Measurements from ENCODE around the gene LEP.

The LEP gene

DNA sequence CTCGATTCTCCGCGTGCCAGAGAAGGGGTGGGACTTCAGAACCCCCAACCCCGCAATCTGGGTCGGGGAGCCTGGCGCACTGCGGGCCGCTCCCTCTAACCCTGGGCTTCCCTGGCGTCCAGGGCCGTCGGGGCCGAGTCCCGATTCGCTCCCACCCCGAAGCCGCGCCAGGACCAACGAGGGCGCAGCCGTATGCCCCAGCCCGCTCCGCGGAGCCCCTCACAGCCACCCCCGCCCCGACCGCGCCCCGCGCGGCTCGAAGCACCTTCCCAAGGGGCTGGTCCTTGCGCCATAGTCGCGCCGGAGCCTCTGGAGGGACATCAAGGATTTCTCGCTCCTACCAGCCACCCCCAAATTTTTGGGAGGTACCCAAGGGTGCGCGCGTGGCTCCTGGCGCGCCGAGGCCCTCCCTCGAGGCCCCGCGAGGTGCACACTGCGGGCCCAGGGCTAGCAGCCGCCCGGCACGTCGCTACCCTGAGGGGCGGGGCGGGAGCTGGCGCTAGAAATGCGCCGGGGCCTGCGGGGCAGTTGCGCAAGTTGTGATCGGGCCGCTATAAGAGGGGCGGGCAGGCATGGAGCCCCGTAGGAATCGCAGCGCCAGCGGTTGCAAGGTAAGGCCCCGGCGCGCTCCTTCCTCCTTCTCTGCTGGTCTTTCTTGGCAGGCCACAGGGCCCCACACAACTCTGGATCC lies at the start of gene LEP:
LEP (plus strand) TSS at position 583 of the 691 bp plus-strand sequence. CDS start 10,741 bp downstream, outside the sequence.
- Histone ChIP-seq H3K9me3 (ENCODE audit: low read length) (no peaks in the 10 kb centered on the region), H3K4me1 (ENCODE audit: insufficient read depth, low read length) (no peaks in the 10 kb centered on the region), H3K36me3 (ENCODE audit: insufficient read depth, low read length) (no peaks in the 10 kb centered on the region), H3K27me3 (ENCODE audit: insufficient read depth, low read length) (no peaks in the 10 kb centered on the region), H2AFZ (ENCODE audit: low read depth, low read length) (no peak within 1 kb of the TSS), H3K4me3 (ENCODE audit: low read length) (no peak within 1 kb of the TSS)

DNA sequence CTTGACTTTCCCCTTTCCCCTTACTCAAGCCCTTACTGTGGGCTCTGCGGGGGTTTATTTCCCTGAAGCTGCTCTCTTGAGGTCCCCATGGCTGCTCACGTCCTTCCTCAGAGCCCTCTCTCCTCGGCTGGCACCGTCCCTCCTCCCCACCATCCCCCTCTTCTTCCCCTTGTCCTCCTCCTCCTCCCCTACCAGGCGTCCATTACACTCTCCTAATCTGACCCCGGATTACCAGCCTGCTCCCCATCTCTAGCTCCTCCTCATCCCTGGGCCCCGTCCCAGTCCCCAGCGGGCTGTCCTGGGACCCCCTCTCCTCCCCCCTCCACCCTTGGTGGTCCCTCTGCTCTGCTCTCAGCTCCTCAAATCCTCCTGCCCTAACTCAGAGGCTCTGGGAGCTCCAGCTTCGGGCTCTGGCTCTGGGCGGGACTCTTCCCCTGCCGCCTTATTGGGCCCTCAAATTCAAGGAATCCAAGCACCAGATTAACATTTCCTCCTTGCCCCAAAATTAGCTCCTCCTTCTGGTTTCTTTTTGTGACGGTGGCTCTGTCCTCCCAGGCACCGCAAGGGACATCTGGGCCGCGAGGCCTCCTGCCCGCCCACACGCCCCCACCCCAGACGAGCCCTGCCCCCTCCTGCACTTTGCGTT lies 48.5 kb upstream of the LEP start:
- Histone ChIP-seq H3K9me3 (ENCODE audit: low read length) (peaks cover 5% of the 10 kb centered on the region), H3K36me3 (ENCODE audit: insufficient read depth, low read length) (no peaks in the 10 kb centered on the region), H3K4me1 (ENCODE audit: insufficient read depth, low read length) (no peaks in the 10 kb centered on the region), H2AFZ (ENCODE audit: low read depth, low read length) (no peak overlapping the region), H3K27me3 (ENCODE audit: insufficient read depth, low read length) (peaks cover 27% of the 10 kb centered on the region), H3K4me3 (ENCODE audit: low read length) (no peak overlapping the region)

DNA sequence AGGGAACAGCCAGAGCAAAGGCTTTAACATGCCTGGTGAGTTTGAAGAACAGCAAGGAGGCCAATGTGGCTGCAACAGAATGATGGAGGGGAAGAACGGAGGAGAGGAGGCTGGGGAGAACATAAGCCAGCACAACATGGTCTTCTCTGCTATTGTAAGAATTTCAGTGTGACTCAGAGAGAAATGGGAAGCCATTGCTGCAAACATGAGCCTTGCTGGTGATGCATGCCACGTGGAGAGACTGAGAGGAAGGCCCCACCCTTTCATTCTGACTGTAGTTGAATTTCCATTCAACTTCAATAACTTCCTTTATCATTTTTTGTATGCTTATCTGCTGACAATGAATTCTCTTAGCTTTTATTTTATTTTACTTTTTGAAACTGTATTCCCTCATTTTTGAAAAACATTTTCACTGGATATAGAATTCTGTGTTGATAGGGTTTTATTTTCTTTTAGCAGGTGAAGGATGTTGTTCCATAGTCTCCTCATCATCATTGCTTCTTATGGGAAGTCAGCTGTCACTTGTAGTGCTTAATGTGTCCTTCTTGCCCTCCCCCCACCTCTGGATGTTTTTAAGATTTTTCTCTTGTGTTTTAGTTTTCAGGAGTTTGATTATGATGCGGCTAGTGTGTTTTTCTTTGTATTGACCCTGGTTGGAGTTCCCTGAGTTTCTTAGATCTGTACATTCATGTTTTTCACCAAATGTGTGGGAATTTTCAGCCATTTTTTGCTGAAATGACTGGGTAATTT lies 46.4 kb upstream of the LEP start:
- H3K4me1 ChIP-seq (ENCODE audit: insufficient read depth, low read length): no peaks in the 10 kb centered on the region
- H3K9me3 ChIP-seq (ENCODE audit: low read length): peaks cover 5% of the 10 kb centered on the region
- no peak overlapping the region for H3K4me3 ChIP-seq (ENCODE audit: low read length)
- no peaks in the 10 kb centered on the region for H3K36me3 ChIP-seq (ENCODE audit: insufficient read depth, low read length)
- peaks cover 12% of the 10 kb centered on the region for H3K27me3 ChIP-seq (ENCODE audit: insufficient read depth, low read length)
- no peak overlapping the region for H2AFZ ChIP-seq (ENCODE audit: low read depth, low read length)

DNA sequence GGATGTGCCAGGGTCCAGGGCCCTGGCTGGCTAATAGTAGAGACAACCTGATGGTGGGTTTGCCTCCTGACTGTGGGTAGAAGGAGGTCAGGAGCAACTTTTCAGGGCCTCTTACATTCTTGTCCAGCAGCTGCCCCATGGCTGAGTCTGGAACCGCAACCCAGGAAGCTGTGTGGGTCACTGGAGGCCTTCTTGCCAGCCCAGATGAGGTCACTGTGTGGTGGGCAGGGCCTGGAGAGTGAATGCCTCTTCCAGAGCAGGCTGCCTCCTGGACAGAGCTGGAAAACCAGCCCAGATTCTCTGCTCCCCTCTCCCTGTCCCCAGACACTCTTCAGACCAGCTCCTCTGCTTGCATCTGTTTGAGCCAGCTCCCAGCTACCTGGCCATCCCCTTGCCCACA lies 43.5 kb upstream of the LEP start:
- Histone ChIP-seq H3K27me3 (ENCODE audit: insufficient read depth, low read length) (peaks cover 29% of the 10 kb centered on the region), H3K36me3 (ENCODE audit: insufficient read depth, low read length) (no peaks in the 10 kb centered on the region), H2AFZ (ENCODE audit: low read depth, low read length) (no peak overlapping the region), H3K4me1 (ENCODE audit: insufficient read depth, low read length) (peaks cover 4% of the 10 kb centered on the region), H3K4me3 (ENCODE audit: low read length) (no peak overlapping the region), H3K9me3 (ENCODE audit: low read length) (peaks cover 7% of the 10 kb centered on the region)

DNA sequence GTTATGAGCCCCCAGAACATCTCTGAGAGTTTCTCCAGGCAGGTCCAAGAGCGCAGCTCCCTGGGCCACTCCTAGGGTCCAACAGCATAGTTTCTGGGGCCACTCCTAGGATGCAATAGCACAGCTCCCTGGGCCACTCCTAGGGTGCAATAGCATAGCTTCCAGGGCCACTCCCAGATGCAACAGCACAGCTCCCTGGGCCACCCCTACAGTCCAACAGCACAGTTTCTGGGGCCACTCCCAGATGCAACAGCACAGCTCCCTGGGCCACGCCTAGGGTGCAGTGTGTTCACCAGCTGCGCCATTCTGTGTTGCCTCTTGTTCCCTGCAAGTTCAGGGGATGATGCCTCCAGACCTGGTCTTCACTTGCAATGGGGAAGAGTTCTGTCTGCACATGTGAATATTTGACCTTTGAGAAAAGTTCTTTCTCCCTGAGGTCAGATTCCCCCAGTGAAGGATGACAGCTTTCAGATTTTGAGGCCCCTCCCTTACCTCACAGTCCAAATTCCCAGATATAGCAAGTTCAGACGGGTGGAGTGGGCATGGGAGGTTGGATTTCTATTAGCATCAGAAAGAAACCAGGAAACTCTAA lies 43.0 kb upstream of the LEP start:
- H2AFZ ChIP-seq (ENCODE audit: low read depth, low read length): no peak overlapping the region
- H3K4me1 ChIP-seq (ENCODE audit: insufficient read depth, low read length): peaks cover 4% of the 10 kb centered on the region
- H3K27me3 ChIP-seq (ENCODE audit: insufficient read depth, low read length): peaks cover 34% of the 10 kb centered on the region
- H3K36me3 ChIP-seq (ENCODE audit: insufficient read depth, low read length): no peaks in the 10 kb centered on the region
- no peak overlapping the region for H3K4me3 ChIP-seq (ENCODE audit: low read length)
- H3K9me3 ChIP-seq (ENCODE audit: low read length): peaks cover 9% of the 10 kb centered on the region

DNA sequence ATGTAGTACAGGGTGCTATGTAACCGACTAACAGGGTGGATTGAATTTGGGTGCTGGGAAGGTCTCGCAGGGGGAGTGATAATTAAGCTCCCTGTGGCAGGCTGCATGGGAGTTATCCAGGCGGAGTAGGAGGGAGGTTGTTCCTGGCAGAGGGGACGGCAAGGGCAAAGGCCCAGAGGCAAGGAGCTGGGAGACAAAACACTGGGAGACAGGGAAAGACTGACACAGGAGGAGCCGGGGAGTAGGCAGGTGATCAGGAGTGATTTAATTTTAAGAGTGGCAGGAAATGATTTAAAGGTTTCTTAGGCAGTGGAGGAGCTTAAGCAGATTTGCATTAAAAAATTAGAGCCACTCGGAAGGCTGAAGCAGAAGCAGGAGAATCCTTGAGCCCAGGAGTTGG lies 40.7 kb upstream of the LEP start:
- Histone ChIP-seq H3K9me3 (ENCODE audit: low read length) (peaks cover 4% of the 10 kb centered on the region), H3K4me1 (ENCODE audit: insufficient read depth, low read length) (peaks cover 4% of the 10 kb centered on the region), H3K27me3 (ENCODE audit: insufficient read depth, low read length) (peaks cover 45% of the 10 kb centered on the region), H3K4me3 (ENCODE audit: low read length) (no peak overlapping the region), H2AFZ (ENCODE audit: low read depth, low read length) (no peak overlapping the region), H3K36me3 (ENCODE audit: insufficient read depth, low read length) (no peaks in the 10 kb centered on the region)

DNA sequence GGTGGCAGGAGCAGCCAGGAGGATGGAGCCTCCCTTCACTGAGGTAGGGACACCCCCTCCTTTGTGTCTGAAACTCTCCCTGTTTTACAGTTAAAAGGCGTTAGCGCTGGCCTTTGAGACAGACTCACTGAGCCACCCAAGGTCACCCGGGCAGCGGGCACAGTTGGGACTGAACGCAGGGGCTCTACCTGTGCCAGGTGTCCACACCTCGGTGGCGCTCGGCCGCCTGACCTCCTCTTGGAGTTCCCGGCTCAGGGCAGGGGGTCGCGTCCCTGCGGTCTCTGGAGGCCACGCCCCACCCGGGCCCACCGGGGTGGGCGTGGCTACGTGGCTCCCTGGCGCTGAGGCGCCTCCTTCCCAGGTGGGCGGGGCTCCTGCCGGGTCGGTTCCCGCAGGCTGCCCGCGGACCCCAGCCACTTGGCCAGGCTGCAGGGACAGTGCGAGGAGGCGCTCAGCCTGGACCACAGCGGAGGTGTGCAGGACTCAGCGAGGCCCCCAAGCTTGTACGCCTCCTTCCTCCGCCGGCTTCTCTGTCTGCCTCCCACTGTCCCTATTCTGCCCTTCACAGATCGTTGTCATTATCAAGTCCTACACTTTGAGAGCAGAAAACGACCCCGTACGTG lies 39.9 kb upstream of the LEP start:
- Histone ChIP-seq H3K36me3 (ENCODE audit: insufficient read depth, low read length) (no peaks in the 10 kb centered on the region), H3K27me3 (ENCODE audit: insufficient read depth, low read length) (peaks cover 45% of the 10 kb centered on the region), H3K9me3 (ENCODE audit: low read length) (peaks cover 4% of the 10 kb centered on the region), H3K4me3 (ENCODE audit: low read length) (no peak overlapping the region), H3K4me1 (ENCODE audit: insufficient read depth, low read length) (peaks cover 4% of the 10 kb centered on the region), H2AFZ (ENCODE audit: low read depth, low read length) (no peak overlapping the region)

DNA sequence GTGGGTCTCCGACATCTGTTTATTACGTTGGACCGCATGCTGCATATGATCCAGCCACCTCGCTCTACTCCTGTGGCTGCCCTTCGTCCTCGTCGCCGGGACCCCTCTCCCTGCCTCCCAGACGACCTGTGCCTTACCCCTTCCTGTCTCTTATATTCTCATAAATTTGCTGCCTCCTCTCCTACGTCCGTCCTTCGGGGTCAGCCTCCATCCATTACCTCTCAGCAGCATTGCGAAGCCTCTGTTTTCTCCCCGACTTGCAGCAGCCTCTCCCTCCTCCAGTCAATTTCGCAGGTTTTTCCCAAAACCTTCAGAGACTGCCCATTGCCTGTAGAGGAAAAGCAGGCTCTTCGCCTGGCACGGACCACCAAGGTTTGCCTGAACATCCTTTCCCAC lies 39.4 kb upstream of the LEP start:
- Histone ChIP-seq H2AFZ (ENCODE audit: low read depth, low read length) (no peak overlapping the region), H3K27me3 (ENCODE audit: insufficient read depth, low read length) (peaks cover 45% of the 10 kb centered on the region), H3K4me3 (ENCODE audit: low read length) (no peak overlapping the region), H3K4me1 (ENCODE audit: insufficient read depth, low read length) (peaks cover 4% of the 10 kb centered on the region), H3K9me3 (ENCODE audit: low read length) (peaks cover 4% of the 10 kb centered on the region), H3K36me3 (ENCODE audit: insufficient read depth, low read length) (no peaks in the 10 kb centered on the region)

DNA sequence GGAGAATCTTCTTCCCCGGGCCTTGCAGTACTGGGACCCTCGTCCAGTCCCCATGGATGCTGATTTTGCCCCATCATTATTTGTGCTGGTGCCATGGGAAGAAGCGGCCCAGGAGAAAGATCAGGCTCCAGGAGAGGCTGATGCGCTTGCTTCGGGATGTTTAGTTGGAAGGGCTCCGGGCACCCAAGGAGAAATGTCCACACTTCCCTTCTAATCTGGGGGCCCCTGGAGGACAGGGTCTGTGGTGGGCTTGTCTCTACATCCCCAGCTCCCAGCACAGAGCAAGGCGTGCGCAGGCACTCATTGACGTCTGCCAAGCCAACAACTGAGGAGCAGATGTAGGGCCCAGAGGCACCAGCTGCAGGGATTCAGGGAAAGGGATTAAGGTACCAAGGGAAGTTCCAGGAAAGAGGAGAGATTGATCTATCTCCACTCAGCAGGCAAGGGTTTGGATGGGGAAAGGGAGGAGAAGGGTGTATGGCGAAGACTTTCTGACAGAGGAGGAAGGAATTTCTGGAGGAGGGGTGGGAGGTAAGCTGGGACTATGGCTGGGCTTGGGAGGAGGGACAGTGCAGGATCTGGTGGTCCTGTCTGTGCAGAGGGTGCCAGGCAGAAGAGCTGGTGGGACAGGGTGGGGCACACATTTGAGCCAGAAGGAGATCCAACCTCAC lies 38.7 kb upstream of the LEP start:
- Histone ChIP-seq H2AFZ (ENCODE audit: low read depth, low read length) (no peak overlapping the region), H3K36me3 (ENCODE audit: insufficient read depth, low read length) (no peaks in the 10 kb centered on the region), H3K4me3 (ENCODE audit: low read length) (no peak overlapping the region), H3K4me1 (ENCODE audit: insufficient read depth, low read length) (peaks cover 4% of the 10 kb centered on the region), H3K27me3 (ENCODE audit: insufficient read depth, low read length) (peaks cover 45% of the 10 kb centered on the region), H3K9me3 (ENCODE audit: low read length) (peaks cover 4% of the 10 kb centered on the region)

DNA sequence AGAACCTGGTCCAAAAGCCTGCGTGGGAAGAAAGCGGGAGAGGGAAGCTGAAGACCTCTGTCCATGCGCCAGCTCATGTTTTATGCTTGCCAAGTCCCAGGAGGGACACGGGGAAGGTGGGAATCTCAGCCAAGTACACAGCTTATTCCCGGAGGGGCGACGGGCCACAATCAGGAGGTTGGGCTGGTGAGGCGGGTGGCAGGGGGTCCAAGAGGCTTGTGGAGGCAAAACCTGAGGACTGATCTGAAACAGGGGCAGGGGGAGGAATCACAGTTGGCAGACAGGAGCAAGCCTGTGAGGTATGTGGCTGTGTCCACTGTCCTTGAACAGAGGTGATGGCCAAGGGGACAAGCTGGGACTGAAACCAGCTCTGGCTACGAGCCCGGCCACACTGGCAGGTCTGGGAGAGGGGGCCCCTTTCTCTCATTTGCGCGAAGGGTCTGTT lies 38.0 kb upstream of the LEP start:
- Histone ChIP-seq H3K4me3 (ENCODE audit: low read length) (no peak overlapping the region), H3K9me3 (ENCODE audit: low read length) (peaks cover 4% of the 10 kb centered on the region), H3K36me3 (ENCODE audit: insufficient read depth, low read length) (no peaks in the 10 kb centered on the region), H2AFZ (ENCODE audit: low read depth, low read length) (no peak overlapping the region), H3K4me1 (ENCODE audit: insufficient read depth, low read length) (peaks cover 4% of the 10 kb centered on the region), H3K27me3 (ENCODE audit: insufficient read depth, low read length) (peaks cover 45% of the 10 kb centered on the region)

DNA sequence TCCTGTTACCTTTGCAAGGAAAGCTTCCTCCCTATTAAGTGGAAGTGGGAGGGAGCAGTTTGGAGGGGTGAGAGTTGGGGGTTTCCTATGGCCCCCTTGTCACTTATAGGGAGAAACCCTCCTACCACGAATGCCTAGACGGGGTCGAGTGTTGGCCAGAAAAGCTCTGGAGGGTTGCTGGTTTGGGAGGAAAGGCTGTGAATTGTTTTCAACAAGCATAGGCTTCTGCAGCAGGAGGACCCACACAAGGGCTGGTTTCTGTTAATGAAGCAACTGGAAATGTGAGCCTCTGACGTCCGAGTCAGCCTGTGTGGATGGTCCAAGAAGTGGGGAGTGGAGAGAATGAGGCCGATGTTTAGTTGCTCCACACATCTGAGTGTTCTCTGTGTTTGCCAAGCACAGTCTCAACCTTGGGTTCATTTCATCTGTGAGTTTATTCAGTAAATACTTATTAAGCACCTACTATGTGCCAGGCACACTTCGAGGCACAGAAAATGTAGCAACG lies 37.3 kb upstream of the LEP start:
- Histone ChIP-seq H3K9me3 (ENCODE audit: low read length) (peaks cover 4% of the 10 kb centered on the region), H3K27me3 (ENCODE audit: insufficient read depth, low read length) (peaks cover 45% of the 10 kb centered on the region)

DNA sequence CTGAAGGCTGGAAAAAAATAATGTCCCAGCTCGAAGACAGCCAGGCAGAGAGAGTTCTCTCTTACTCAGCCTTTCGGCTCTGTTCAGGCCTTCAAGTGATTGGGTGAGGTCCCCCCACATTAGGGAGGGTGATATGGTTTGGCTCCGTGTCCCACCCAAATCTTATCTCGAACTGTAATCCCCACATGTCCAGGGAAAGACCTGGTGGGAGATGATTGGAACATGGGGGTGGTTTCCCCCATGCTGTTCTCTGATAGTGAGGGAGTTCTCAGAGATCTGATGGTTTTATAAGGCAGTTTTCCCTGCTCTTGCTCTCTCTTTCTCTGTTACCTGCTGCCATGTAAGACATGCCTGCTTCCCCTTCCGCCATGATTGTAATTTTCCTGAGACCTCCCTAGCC lies 36.6 kb upstream of the LEP start:
- H2AFZ ChIP-seq (ENCODE audit: low read depth, low read length): no peak overlapping the region
- no peaks in the 10 kb centered on the region for H3K36me3 ChIP-seq (ENCODE audit: insufficient read depth, low read length)
- peaks cover 5% of the 10 kb centered on the region for H3K4me1 ChIP-seq (ENCODE audit: insufficient read depth, low read length)
- H3K9me3 ChIP-seq (ENCODE audit: low read length): peaks cover 4% of the 10 kb centered on the region
- H3K27me3 ChIP-seq (ENCODE audit: insufficient read depth, low read length): peaks cover 45% of the 10 kb centered on the region
- H3K4me3 ChIP-seq (ENCODE audit: low read length): no peak overlapping the region

More for the DNA sequence above, 37.3 kb upstream of the LEP start:
- Histone ChIP-seq H3K36me3 (ENCODE audit: insufficient read depth, low read length) (no peaks in the 10 kb centered on the region), H3K4me3 (ENCODE audit: low read length) (no peak overlapping the region), H3K4me1 (ENCODE audit: insufficient read depth, low read length) (peaks cover 4% of the 10 kb centered on the region), H2AFZ (ENCODE audit: low read depth, low read length) (no peak overlapping the region)
